OCI-LY1 (cell line): ENCODE data around the gene SLC38A3.

Experiments used
- EZH2 ChIP-seq: fragments of 200-600 bp; sonication (generic), shearing (Covaris generic); IDR thresholded peaks from 2 replicates; pipeline ENCODE4 v1.8.0; 2017; ENCODE audit warnings: borderline replicate concordance, mixed run types, mild to moderate bottlenecking, antibody characterized with exemption, low read length, moderate library complexity, mixed read lengths
- TF ChIP-seq, protein P1 (sequence below): fragments of 200-600 bp; sonication (generic), shearing (Covaris generic); IDR thresholded peaks from 2 replicates; pipeline ENCODE4 v1.5.1; 2017; ENCODE audit warnings: mild to moderate bottlenecking, antibody characterized with exemption, low read length, moderate library complexity, mixed read lengths

DNA sequence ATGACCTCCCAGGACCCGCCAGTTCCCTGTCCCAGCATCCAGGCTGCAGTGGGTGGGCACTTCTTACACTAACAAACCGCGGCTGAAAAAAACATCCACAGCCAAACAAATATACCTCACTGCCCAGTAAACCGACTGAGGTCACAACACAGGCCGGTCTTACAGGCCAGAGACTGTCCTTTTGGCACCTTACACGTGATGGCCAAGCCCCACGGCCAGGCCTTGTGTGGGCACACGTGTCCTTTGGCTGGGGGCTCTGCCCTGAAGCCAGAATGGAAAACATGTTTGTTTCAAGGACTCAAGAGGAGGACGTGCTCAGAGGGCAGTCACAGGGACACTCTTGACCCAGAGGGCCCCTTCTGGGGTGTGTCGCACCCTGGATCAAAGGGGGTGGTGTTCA is 9.8 kb downstream of the SLC38A3 start:
- TF ChIP-seq, protein P1, sequence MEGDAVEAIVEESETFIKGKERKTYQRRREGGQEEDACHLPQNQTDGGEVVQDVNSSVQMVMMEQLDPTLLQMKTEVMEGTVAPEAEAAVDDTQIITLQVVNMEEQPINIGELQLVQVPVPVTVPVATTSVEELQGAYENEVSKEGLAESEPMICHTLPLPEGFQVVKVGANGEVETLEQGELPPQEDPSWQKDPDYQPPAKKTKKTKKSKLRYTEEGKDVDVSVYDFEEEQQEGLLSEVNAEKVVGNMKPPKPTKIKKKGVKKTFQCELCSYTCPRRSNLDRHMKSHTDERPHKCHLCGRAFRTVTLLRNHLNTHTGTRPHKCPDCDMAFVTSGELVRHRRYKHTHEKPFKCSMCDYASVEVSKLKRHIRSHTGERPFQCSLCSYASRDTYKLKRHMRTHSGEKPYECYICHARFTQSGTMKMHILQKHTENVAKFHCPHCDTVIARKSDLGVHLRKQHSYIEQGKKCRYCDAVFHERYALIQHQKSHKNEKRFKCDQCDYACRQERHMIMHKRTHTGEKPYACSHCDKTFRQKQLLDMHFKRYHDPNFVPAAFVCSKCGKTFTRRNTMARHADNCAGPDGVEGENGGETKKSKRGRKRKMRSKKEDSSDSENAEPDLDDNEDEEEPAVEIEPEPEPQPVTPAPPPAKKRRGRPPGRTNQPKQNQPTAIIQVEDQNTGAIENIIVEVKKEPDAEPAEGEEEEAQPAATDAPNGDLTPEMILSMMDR = no peak
- no peak for TF ChIP-seq EZH2
